ENCODE data around the gene PTBP1. TPM values are rescaled to one million over a fixed set of nuclear protein-coding genes. Genes with fewer than 3 reads are reported as not detected.
A peak's percentile ranks its signal among the peaks of the same experiment; 100 is the strongest.

PTBP1 gene
- total and polyA plus RNA-seq, 9 of the 15 experiments (the other 6 are each of a cell fraction or from before 2014, with no cell fraction given): 14.0 to 759 (median 234) TPM

DNA sequence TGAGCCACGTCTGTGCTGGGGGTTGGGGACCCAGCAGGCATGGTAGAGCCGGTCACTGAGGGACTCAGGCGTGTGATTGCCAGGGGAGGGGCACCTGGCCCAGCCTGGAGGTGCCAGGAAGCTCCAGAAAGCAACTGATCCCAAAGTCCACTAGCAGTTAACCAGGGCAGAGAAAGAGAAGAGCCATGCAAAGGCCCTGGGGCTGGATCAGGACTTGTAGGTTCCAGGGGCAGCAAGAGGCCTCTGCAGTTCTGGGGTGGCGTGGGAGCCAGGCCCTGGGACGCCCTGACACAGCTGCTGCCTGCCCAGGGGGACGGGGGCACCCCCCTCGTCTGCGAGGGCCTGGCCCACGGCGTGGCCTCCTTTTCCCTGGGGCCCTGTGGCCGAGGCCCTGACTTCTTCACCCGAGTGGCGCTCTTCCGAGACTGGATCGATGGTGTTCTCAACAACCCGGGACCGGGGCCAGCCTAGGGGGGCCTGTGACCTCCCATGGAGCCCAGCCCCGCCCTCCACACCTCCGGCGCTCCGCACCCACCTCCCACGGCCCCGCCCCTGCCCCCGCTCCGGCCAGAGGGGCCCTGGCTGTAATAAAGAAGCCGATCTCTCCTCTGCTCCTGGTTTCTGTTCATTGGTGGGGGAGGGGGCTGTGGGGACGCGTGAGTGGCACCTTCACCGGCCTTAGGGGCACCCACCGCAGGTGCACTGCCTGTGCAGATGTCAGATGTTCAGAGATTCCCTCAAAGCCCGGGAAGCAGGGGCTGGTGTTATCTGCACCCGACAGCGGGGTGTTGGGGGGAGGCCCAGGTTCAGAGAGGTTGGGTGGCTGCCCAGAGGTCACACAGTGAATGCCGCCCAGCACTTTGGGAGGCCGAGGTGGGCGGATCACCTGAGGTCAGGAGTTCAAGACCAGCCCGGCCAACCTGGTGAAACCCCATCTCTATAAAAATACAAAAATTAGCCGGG, 34.4 kb downstream of the PTBP1 start (continued):
- TF ChIP-seq, protein P1, sequence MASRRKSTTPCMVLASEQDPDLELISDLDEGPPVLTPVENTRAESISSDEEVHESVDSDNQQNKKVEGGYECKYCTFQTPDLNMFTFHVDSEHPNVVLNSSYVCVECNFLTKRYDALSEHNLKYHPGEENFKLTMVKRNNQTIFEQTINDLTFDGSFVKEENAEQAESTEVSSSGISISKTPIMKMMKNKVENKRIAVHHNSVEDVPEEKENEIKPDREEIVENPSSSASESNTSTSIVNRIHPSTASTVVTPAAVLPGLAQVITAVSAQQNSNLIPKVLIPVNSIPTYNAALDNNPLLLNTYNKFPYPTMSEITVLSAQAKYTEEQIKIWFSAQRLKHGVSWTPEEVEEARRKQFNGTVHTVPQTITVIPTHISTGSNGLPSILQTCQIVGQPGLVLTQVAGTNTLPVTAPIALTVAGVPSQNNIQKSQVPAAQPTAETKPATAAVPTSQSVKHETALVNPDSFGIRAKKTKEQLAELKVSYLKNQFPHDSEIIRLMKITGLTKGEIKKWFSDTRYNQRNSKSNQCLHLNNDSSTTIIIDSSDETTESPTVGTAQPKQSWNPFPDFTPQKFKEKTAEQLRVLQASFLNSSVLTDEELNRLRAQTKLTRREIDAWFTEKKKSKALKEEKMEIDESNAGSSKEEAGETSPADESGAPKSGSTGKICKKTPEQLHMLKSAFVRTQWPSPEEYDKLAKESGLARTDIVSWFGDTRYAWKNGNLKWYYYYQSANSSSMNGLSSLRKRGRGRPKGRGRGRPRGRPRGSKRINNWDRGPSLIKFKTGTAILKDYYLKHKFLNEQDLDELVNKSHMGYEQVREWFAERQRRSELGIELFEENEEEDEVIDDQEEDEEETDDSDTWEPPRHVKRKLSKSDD (conservative IDR thresholded peaks at IDR 0.05; ENCODE audit: low read length): no peak
- TF ChIP-seq ZNF57 (CRISPR knock-in tag; IDR thresholded peaks at IDR 0.05) (no peak), KDM2B (CRISPR knock-in tag; IDR thresholded peaks at IDR 0.05) (no peak), ZNF184 (CRISPR knock-in tag; IDR thresholded peaks at IDR 0.05) (no peak), IFI16 (CRISPR knock-in tag; IDR thresholded peaks at IDR 0.05) (no peak), SMARCA5 (IDR thresholded peaks at IDR 0.05) (peak; percentile 80; the same call in 1 of the 2 replicates), ZFP36 (IDR thresholded peaks at IDR 0.05; ENCODE audit: low read depth, low read length, partially characterized antibody) (peak; percentile 89), TCF7 (IDR thresholded peaks at IDR 0.05; ENCODE audit: borderline replicate concordance) (no peak), NRF1 (conservative IDR thresholded peaks at IDR 0.05 in 1 of 2, IDR thresholded peaks at IDR 0.05 in 1 of 2) (no peak), GABPB1 (CRISPR knock-in tag; IDR thresholded peaks at IDR 0.05) (no peak), ETS2 (tag; IDR thresholded peaks at IDR 0.05; ENCODE audit: borderline replicate concordance, poor library complexity, severe bottlenecking) (no peak), POLR2G (IDR thresholded peaks at IDR 0.05; ENCODE audit: low read depth, low read length) (0 out of 2 replicates have a peak, but pooled peaks have one; percentile 31), ZNF41 (CRISPR knock-in tag; conservative IDR thresholded peaks at IDR 0.05) (no peak), ZNF232 (CRISPR knock-in tag; IDR thresholded peaks at IDR 0.05) (no peak), PRMT5 (CRISPR knock-in tag; IDR thresholded peaks at IDR 0.05) (no peak), RAD21 (CRISPR knock-in tag; conservative IDR thresholded peaks at IDR 0.05 in 1 of 2, IDR thresholded peaks at IDR 0.05 in 1 of 2) (no peak), ADNP (tag; IDR thresholded peaks at IDR 0.05) (peak; percentile 59; the same call in 1 of the 2 replicates)
- TF ChIP-seq, protein P2, sequence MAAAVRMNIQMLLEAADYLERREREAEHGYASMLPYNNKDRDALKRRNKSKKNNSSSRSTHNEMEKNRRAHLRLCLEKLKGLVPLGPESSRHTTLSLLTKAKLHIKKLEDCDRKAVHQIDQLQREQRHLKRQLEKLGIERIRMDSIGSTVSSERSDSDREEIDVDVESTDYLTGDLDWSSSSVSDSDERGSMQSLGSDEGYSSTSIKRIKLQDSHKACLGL (CRISPR knock-in tag; IDR thresholded peaks at IDR 0.05; ENCODE audit: borderline replicate concordance, poor library complexity, severe bottlenecking): no peak
- TF ChIP-seq, protein P3, sequence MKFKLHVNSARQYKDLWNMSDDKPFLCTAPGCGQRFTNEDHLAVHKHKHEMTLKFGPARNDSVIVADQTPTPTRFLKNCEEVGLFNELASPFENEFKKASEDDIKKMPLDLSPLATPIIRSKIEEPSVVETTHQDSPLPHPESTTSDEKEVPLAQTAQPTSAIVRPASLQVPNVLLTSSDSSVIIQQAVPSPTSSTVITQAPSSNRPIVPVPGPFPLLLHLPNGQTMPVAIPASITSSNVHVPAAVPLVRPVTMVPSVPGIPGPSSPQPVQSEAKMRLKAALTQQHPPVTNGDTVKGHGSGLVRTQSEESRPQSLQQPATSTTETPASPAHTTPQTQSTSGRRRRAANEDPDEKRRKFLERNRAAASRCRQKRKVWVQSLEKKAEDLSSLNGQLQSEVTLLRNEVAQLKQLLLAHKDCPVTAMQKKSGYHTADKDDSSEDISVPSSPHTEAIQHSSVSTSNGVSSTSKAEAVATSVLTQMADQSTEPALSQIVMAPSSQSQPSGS (CRISPR knock-in tag; IDR thresholded peaks at IDR 0.05): no peak
- TF ChIP-seq, protein P4, sequence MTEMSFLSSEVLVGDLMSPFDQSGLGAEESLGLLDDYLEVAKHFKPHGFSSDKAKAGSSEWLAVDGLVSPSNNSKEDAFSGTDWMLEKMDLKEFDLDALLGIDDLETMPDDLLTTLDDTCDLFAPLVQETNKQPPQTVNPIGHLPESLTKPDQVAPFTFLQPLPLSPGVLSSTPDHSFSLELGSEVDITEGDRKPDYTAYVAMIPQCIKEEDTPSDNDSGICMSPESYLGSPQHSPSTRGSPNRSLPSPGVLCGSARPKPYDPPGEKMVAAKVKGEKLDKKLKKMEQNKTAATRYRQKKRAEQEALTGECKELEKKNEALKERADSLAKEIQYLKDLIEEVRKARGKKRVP (CRISPR knock-in tag; IDR thresholded peaks at IDR 0.05): no peak
- TF ChIP-seq, protein P5, sequence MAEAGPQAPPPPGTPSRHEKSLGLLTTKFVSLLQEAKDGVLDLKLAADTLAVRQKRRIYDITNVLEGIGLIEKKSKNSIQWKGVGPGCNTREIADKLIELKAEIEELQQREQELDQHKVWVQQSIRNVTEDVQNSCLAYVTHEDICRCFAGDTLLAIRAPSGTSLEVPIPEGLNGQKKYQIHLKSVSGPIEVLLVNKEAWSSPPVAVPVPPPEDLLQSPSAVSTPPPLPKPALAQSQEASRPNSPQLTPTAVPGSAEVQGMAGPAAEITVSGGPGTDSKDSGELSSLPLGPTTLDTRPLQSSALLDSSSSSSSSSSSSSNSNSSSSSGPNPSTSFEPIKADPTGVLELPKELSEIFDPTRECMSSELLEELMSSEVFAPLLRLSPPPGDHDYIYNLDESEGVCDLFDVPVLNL (CRISPR knock-in tag; IDR thresholded peaks at IDR 0.05; ENCODE audit: low read depth): no peak

Measured in K562 (cell line).